SK-N-SH (cell line): Measurements from ENCODE around the gene HERC4.

Source experiments
- ELF1 ChIP-seq: IDR thresholded peaks from 2 replicates; pipeline ENCODE4 v1.4.0; 2012
- EP300 ChIP-seq, 2 experiments: IDR thresholded peaks; 2 replicates each; pipeline versions ENCODE4 v1.4.0 to v1.6.1; 2012; ENCODE audit warnings: borderline replicate concordance in 1 of 2, low read depth in 1 of 2, low read length in 1 of 2
- EZH2phosphoT487 ChIP-seq: fragments of 200-600 bp; sonication (generic); IDR thresholded peaks from 2 replicates; pipeline ENCODE4 v1.6.1; 2017; ENCODE audit warnings: low read depth, mixed run types, mild to moderate bottlenecking, antibody characterized with exemption, moderate library complexity, borderline replicate concordance
- SIN3A ChIP-seq: IDR thresholded peaks from 2 replicates; pipeline ENCODE4 v1.6.1; 2012; ENCODE audit warnings: low read depth, mild to moderate bottlenecking, low read length, moderate library complexity, borderline replicate concordance
- TAF1 ChIP-seq: IDR thresholded peaks from 2 replicates; pipeline ENCODE4 v1.6.1; 2012; ENCODE audit warnings: low read depth, mild to moderate bottlenecking, low read length, moderate library complexity, borderline replicate concordance
- TCF12 ChIP-seq: IDR thresholded peaks from 2 replicates; pipeline ENCODE4 v1.4.0; 2012
- TF ChIP-seq, protein P1 (sequence below): fragments of 200-600 bp; sonication (generic); IDR thresholded peaks from 2 replicates; pipeline ENCODE4 v1.6.1; 2017; ENCODE audit warnings: antibody characterized with exemption, mild to moderate bottlenecking, moderate library complexity
- TF ChIP-seq, protein P2 (sequence below): IDR thresholded peaks from 2 replicates; pipeline ENCODE4; 2012
- TF ChIP-seq, protein P3 (sequence below): IDR thresholded peaks from 2 replicates; pipeline ENCODE4 v1.6.1; 2012; ENCODE audit warnings: mild to moderate bottlenecking, low read depth, low read length, moderate library complexity
- TF ChIP-seq, protein P4 (sequence below): IDR thresholded peaks from 2 replicates; pipeline ENCODE4 v1.4.0; 2012; ENCODE audit warnings: low read depth

DNA sequence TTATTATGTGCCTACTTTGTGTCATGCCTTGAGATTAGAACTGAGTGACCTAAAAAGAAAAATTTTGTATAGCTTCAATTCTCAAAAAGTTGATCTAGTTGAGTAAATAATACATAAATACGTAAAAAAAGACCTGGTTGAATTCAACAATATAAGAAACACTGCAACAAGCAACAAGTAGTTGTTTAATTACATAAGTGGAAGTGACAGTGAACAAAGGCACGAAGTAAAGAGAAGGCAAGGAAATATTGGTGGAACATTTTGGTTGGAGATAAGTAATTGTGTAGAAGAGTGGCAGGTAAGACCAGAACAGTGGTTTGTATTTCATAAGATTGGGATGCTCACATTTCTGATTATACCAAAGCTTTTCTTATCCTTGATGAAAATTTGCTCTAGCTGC lies 26.0 kb upstream of the HERC4 start:
- TF ChIP-seq, protein P1, sequence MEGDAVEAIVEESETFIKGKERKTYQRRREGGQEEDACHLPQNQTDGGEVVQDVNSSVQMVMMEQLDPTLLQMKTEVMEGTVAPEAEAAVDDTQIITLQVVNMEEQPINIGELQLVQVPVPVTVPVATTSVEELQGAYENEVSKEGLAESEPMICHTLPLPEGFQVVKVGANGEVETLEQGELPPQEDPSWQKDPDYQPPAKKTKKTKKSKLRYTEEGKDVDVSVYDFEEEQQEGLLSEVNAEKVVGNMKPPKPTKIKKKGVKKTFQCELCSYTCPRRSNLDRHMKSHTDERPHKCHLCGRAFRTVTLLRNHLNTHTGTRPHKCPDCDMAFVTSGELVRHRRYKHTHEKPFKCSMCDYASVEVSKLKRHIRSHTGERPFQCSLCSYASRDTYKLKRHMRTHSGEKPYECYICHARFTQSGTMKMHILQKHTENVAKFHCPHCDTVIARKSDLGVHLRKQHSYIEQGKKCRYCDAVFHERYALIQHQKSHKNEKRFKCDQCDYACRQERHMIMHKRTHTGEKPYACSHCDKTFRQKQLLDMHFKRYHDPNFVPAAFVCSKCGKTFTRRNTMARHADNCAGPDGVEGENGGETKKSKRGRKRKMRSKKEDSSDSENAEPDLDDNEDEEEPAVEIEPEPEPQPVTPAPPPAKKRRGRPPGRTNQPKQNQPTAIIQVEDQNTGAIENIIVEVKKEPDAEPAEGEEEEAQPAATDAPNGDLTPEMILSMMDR = no peak
- TF ChIP-seq TAF1 (no peak), TCF12 (no peak), EZH2phosphoT487 (no peak), EP300 (IDR thresholded peaks at IDR 0.05; ENCODE audit: borderline replicate concordance in 1 of 2, low read depth in 1 of 2, low read length in 1 of 2) (no peak), ELF1 (no peak), SIN3A (no peak)
- TF ChIP-seq, protein P2, sequence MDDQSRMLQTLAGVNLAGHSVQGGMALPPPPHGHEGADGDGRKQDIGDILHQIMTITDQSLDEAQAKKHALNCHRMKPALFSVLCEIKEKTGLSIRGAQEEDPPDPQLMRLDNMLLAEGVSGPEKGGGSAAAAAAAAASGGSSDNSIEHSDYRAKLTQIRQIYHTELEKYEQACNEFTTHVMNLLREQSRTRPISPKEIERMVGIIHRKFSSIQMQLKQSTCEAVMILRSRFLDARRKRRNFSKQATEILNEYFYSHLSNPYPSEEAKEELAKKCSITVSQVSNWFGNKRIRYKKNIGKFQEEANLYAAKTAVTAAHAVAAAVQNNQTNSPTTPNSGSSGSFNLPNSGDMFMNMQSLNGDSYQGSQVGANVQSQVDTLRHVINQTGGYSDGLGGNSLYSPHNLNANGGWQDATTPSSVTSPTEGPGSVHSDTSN = no peak
- TF ChIP-seq, protein P3, sequence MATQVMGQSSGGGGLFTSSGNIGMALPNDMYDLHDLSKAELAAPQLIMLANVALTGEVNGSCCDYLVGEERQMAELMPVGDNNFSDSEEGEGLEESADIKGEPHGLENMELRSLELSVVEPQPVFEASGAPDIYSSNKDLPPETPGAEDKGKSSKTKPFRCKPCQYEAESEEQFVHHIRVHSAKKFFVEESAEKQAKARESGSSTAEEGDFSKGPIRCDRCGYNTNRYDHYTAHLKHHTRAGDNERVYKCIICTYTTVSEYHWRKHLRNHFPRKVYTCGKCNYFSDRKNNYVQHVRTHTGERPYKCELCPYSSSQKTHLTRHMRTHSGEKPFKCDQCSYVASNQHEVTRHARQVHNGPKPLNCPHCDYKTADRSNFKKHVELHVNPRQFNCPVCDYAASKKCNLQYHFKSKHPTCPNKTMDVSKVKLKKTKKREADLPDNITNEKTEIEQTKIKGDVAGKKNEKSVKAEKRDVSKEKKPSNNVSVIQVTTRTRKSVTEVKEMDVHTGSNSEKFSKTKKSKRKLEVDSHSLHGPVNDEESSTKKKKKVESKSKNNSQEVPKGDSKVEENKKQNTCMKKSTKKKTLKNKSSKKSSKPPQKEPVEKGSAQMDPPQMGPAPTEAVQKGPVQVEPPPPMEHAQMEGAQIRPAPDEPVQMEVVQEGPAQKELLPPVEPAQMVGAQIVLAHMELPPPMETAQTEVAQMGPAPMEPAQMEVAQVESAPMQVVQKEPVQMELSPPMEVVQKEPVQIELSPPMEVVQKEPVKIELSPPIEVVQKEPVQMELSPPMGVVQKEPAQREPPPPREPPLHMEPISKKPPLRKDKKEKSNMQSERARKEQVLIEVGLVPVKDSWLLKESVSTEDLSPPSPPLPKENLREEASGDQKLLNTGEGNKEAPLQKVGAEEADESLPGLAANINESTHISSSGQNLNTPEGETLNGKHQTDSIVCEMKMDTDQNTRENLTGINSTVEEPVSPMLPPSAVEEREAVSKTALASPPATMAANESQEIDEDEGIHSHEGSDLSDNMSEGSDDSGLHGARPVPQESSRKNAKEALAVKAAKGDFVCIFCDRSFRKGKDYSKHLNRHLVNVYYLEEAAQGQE = no peak
- TF ChIP-seq, protein P4, sequence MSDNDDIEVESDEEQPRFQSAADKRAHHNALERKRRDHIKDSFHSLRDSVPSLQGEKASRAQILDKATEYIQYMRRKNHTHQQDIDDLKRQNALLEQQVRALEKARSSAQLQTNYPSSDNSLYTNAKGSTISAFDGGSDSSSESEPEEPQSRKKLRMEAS = no peak
